HG02623 (cell line): Measurements from ENCODE around the gene TFPI.
"Not testable (repeated sequence)": the region's sequence is repeated elsewhere in the genome, so short reads cannot be mapped to it uniquely, and the experiment has no call there.

Experiments used
- ATAC-seq: cut with Tn5 transposase; IDR thresholded peaks from one replicate; pipeline ENCODE4 v1.9.1; 2021; ENCODE audit warnings: moderate library complexity; ENCODE audit not compliant: unreplicated experiment

Gene TFPI

DNA sequence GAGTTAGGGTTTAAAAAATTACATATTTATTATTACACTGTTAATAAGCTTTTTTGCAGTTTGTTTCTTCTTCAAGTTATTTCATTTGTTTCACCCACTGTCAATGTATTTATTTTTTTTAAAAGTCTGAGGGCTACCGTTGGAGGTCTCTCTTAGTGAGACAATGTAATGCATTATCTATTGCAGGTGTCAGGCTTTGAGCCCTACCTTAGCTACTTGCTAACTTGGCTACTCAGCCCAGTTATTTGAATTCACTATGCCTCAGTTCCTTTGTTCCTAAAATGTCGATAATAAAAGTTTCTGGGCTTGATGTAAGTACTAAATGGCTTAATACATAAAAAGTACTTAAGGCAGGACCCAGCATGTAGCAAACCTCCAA lies 458 bp upstream of the TFPI start:
- no peak for ATAC-seq

DNA sequence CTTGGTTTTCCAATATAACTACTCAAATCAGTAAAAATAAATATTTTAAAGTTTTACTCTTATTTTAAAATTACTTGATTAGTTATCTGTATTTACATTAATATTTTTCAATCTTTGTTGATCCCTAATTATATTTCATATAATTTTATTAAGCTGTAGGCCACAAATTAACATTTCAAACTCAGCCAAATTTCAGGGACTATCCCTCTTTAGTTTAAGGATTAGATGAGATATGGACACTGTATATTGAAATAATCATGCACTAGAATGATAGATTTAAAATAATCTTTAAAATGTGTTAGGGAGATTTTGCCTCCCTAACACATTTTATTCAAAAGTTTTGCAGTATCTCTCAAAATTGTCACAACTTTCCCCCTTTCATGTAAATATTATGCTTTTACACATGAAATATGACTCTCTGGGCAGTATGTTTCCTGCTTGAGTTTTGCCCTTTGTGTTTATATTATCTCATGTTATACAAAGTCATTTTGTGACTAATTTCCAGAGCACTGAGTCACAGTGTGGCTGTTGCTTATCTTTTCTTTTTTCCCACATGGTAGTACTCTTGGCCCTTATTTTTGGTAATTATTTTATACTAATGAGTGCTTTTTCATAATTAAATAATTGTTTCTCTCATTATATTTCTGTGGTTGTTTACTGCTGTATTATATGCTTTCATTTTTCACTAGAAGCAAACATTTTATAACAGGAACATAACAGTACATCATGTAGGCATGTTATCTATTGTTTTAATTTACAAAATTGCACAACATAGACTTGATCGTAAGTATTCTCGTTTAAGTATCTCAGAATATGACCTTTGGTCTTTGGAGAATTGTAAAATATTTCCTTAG lies 1.2 kb downstream of the TFPI start:
- no peak for ATAC-seq

- no peak for ATAC-seq
Measured at GRCh38 chr2:187552381-187552780, 1.9 kb downstream of the TFPI start.

GRCh38 chr2:187550857-187551256 lies 3.4 kb downstream of the TFPI start:
- no peak for ATAC-seq

DNA sequence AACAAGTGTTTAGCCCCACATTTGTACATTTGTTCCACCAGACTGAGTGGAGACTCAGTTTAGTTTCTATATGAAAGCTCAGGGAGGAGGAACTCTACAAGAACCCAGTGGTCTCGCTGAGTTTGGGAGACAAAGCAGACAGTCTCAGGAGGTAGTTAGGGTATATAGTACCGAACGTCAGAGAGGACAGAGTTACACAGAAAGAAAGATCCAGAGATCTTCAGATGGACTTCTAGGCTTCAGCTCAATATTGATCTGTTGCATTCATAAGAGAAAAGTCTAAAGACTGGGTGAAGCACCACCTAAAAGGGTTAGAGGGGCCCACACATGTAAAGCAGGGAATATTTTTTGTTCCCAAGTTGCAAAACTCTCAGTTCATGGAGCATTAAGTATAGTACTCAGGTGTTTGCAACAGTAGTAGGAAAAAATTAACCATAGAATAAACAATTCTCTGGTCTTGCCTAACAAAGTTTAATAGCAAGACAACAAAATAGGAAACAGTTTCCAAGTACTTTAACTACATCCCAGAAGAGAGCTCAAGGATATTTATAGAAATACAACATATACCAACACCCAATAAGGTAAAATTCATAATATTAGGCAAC lies 4.2 kb downstream of the TFPI start:
- ATAC-seq: no peak

DNA sequence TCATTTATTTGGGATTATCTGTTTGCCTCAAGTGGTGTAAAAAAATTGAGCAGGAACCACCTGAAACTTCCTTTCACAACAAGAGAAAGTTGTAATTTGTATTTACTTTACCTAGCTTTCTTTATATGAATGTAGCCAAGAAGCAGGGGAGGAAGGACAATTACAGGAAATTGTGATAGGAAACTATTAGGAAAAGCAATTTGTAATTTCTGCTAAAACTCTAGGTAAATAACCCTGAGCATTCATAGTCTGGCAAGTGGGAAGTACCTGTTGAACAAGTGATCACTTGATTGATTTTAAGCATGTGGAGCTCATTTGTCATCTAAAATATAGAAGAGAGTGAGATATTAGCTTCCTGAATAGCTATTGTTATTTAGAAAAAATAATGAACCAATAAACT lies 5.0 kb downstream of the TFPI start:
- no peak for ATAC-seq

DNA sequence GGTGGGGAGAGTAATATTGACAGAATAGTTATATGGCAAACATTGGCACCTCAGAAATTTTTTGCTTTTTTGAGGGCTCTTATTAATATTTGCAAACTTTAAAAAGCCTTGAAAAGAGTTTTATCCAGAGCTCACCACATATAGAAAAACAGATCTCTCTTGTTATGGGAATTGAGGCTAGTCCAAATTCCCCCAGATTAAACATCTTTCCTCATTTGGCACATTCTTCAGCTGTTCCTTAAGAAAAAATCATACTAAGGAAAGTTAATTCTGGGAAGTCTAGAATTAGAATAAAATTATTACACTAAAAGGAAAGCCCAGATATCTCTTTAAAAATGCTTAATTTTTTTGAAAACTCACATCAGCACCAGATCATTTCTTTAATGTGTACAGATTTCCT lies 5.6 kb downstream of the TFPI start:
- ATAC-seq: no peak

GRCh38 chr2:187547353-187547979 lies 6.8 kb downstream of the TFPI start:
- no peak for ATAC-seq

DNA sequence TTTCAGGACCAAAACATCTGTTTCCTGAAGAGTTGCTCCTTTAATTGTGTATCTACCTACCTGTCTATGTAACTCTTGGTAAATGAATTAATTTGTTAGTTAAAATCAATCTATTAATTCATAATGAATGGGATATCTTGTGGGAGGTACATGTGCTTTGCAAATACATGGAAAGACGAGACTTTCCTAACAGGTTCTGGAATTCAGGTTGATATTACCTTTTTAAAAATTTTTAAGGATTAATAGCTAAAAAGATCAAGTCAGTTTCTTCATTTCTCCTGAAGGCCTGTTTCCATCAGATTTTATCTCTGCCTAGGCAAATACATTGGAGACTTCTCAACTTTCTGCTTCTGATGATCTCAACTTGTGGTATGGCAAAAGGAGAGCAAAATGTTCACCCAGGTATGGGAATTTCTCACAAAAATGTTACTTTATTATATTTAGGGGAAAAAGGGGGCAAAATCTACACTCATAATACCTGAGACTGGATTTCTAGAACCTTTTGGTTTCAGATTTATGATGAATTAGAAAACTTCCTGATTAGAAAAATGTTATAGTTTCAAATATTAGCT lies 7.4 kb downstream of the TFPI start:
- ATAC-seq: no peak

- ATAC-seq: no peak
Measured at GRCh38 chr2:187545238-187545751, 8.9 kb downstream of the TFPI start.

GRCh38 chr2:187544371-187545080 lies 9.7 kb downstream of the TFPI start:
- no peak for ATAC-seq

- no peak for ATAC-seq
Measured at GRCh38 chr2:187543488-187543887, 10.7 kb downstream of the TFPI start.

- ATAC-seq: no peak
Measured at GRCh38 chr2:187542123-187542522, 12.1 kb downstream of the TFPI start.

- no peak for ATAC-seq
Measured at GRCh38 chr2:187541086-187542085, 12.8 kb downstream of the TFPI start.

DNA sequence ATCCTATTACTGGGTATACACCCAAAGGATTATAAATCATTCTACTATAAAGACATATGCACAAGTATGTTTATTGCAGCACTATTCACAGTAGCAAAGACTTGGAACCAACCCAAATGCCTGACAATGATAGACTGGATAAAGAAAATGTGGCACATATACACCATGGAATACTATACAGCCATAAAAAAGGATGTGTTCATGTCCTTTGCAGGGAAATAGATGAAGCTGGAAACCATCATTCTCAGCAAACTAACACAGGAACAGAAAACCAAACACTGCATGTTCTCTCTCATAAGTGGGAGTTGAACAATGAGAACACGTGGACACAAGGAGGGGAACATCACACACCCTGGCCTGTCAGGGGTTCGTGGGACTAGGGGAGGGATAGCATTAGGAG lies 16.0 kb downstream of the TFPI start:
- not testable (repeated sequence) for ATAC-seq

DNA sequence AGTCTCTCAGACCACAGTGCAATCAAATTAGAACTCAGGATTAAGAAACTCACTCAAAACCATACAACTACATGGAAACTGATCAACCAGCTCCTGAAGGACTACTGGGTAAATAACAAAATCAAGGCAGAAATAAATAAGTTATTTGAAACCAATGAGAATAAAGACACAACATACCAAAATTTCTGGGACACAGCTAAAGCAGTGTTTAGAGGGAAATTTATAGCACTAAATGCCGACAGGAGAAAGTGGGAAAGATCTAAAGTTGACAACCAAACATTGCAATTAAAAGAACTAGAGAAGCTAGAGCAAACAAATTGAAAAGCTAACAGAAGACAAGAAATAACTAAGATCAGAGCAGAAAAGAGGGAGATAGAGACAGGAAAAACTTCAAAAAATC lies 18.9 kb downstream of the TFPI start:
- ATAC-seq: not testable (repeated sequence)

GRCh38 chr2:187532333-187533120 lies 21.7 kb downstream of the TFPI start:
- no peak for ATAC-seq

GRCh38 chr2:187529977-187530721 lies 24.1 kb downstream of the TFPI start:
- ATAC-seq: no peak
